Stimulated activated CD8-positive, alpha-beta memory T cell treated with anti-CD3 and anti-CD28 coated beads, Interleukin-2, amount 100 ng/mL, for 1 hour (primary cell): ENCODE data around the gene MS4A14.
"Not testable (repeated sequence)": the region's sequence is repeated elsewhere in the genome, so short reads cannot be mapped to it uniquely, and the experiment has no call there.

ENCODE experiments used
- DNase-seq, 2 donors: peaks; one replicate each; pipeline ENCODE4 v3.0.0-alpha.2; 2020; ENCODE audit warnings: low read depth in 2 of 2

Gene MS4A14

GRCh38 chr11:60396382-60396781 lies at the start of gene MS4A14:
MS4A14 (plus strand) TSS chr11:60396459; CDS start chr11:60396579, 120 bp downstream.
- no peak for DNase-seq

GRCh38 chr11:60347084-60347797 lies 49.0 kb upstream of the MS4A14 start:
- DNase-seq, result no peak

GRCh38 chr11:60348116-60348515 lies 48.1 kb upstream of the MS4A14 start:
- DNase-seq, result no peak

- no peak for DNase-seq
These were observed 46.3 kb upstream of the MS4A14 start for GRCh38 chr11:60349990-60350389.

- DNase-seq, result no peak
These were observed 38.5 kb upstream of the MS4A14 start for GRCh38 chr11:60357771-60358170.

- DNase-seq, result no peak
These were observed 35.6 kb upstream of the MS4A14 start for GRCh38 chr11:60360621-60361020.

GRCh38 chr11:60362241-60362640 lies 34.0 kb upstream of the MS4A14 start:
- no peak for DNase-seq

- peak; percentile 27 to 32 for DNase-seq
These were observed 32.5 kb upstream of the MS4A14 start for GRCh38 chr11:60363542-60364470.

GRCh38 chr11:60366262-60366904 lies 29.9 kb upstream of the MS4A14 start:
- DNase-seq, result not testable (repeated sequence)

GRCh38 chr11:60367009-60367408 lies 29.2 kb upstream of the MS4A14 start:
- DNase-seq, result no peak

GRCh38 chr11:60367896-60368295 lies 28.4 kb upstream of the MS4A14 start:
- no peak for DNase-seq

- no peak for DNase-seq
These were observed 25.9 kb upstream of the MS4A14 start for GRCh38 chr11:60370252-60370810.

GRCh38 chr11:60370811-60371298 lies 25.4 kb upstream of the MS4A14 start:
- DNase-seq, result no peak

GRCh38 chr11:60371386-60371785 lies 24.9 kb upstream of the MS4A14 start:
- DNase-seq, result no peak

- no peak for DNase-seq
These were observed 24.4 kb upstream of the MS4A14 start for GRCh38 chr11:60371854-60372253.

- DNase-seq, result no peak
These were observed 23.5 kb upstream of the MS4A14 start for GRCh38 chr11:60372767-60373166.

GRCh38 chr11:60375316-60375715 lies 20.9 kb upstream of the MS4A14 start:
- no peak for DNase-seq

GRCh38 chr11:60376601-60377000 lies 19.7 kb upstream of the MS4A14 start:
- DNase-seq, result no peak

- no peak for DNase-seq
These were observed 18.7 kb upstream of the MS4A14 start for GRCh38 chr11:60377401-60378136.

- DNase-seq, result no peak
These were observed 17.9 kb upstream of the MS4A14 start, which contains the start of gene MS4A7 for GRCh38 chr11:60378354-60378753. MS4A7 (plus strand) TSS chr11:60378532; CDS start chr11:60383142, 4,610 bp downstream.
